ENCODE measurements around the gene PLIN4. TPM values are rescaled to one million over a fixed set of nuclear protein-coding genes. Genes with fewer than 3 reads are reported as not detected.
"Not testable (repeated sequence)": the region's sequence is repeated elsewhere in the genome, so short reads cannot be mapped to it uniquely, and the experiment has no call there.

Gene PLIN4, protein sequence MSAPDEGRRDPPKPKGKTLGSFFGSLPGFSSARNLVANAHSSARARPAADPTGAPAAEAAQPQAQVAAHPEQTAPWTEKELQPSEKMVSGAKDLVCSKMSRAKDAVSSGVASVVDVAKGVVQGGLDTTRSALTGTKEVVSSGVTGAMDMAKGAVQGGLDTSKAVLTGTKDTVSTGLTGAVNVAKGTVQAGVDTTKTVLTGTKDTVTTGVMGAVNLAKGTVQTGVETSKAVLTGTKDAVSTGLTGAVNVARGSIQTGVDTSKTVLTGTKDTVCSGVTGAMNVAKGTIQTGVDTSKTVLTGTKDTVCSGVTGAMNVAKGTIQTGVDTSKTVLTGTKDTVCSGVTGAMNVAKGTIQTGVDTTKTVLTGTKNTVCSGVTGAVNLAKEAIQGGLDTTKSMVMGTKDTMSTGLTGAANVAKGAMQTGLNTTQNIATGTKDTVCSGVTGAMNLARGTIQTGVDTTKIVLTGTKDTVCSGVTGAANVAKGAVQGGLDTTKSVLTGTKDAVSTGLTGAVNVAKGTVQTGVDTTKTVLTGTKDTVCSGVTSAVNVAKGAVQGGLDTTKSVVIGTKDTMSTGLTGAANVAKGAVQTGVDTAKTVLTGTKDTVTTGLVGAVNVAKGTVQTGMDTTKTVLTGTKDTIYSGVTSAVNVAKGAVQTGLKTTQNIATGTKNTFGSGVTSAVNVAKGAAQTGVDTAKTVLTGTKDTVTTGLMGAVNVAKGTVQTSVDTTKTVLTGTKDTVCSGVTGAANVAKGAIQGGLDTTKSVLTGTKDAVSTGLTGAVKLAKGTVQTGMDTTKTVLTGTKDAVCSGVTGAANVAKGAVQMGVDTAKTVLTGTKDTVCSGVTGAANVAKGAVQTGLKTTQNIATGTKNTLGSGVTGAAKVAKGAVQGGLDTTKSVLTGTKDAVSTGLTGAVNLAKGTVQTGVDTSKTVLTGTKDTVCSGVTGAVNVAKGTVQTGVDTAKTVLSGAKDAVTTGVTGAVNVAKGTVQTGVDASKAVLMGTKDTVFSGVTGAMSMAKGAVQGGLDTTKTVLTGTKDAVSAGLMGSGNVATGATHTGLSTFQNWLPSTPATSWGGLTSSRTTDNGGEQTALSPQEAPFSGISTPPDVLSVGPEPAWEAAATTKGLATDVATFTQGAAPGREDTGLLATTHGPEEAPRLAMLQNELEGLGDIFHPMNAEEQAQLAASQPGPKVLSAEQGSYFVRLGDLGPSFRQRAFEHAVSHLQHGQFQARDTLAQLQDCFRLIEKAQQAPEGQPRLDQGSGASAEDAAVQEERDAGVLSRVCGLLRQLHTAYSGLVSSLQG (N-terminal part only)
- total RNA-seq, result 10 to 100 TPM in 3 of 6 donors, 1 to 10 TPM in 3; 2.2 to 17.8 (median 9.2) TPM
- 100 to 1,000 TPM in 1 of 2 donors, 10 to 100 TPM in 1; 23.6 to 138 TPM for polyA plus RNA-seq

DNA sequence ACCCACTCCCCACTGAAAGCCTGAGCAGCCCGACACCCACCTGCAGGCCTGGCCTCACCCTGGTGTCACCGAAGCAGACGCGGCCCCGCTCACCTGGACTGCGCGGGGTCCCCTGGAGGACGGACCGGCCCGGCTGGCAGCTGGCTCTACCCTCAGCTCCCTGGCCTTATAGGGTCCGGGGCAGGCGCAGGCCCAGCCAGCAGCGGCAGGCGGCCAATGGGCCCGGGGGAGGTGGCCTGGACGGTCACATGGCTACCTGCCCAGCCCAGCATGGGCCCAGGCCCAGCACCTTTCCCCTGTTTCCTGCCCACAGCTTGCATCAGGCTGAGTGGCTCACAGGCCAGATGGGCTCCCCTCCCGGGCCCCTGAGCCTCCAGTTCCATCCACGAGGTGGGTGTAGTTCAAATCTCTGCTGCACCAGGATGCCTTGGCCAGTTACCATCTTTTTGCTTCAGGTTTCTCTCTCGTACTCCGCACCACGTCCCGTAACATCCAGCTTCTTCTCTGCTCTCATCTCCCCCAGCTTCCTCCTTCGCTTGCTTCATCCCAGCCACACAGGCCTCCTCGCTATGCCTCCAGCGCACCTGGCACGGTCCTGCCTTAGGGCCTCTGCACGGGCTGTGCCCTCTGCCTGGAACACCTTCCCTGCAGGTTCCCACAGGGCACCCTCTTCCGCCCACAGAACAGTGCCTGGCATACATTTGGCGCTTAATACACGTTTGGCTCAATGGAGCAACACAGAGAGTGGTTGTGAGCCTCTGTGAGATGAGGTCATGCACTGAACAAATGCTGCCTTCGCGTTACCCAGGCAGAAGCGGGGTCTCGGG lies at the start of gene PLIN4:
Gene PLIN4, minus strand, starts transcription at position 142 of the 827 bp plus-strand sequence. CDS start 214 bp downstream, outside the sequence.
- TF ChIP-seq, protein P1, sequence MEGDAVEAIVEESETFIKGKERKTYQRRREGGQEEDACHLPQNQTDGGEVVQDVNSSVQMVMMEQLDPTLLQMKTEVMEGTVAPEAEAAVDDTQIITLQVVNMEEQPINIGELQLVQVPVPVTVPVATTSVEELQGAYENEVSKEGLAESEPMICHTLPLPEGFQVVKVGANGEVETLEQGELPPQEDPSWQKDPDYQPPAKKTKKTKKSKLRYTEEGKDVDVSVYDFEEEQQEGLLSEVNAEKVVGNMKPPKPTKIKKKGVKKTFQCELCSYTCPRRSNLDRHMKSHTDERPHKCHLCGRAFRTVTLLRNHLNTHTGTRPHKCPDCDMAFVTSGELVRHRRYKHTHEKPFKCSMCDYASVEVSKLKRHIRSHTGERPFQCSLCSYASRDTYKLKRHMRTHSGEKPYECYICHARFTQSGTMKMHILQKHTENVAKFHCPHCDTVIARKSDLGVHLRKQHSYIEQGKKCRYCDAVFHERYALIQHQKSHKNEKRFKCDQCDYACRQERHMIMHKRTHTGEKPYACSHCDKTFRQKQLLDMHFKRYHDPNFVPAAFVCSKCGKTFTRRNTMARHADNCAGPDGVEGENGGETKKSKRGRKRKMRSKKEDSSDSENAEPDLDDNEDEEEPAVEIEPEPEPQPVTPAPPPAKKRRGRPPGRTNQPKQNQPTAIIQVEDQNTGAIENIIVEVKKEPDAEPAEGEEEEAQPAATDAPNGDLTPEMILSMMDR (IDR thresholded peaks at IDR 0.05), result no peak
- DNase-seq, result peak in 5 of 6 donors; percentile 64 to 86 (median 71)
- no peak within 1 kb of the TSS for H3K27ac ChIP-seq
- peak; percentile 64 to 91 (median 82) for ATAC-seq
- no peak within 1 kb of the TSS for H3K4me3 ChIP-seq
- H3K27me3 ChIP-seq, result no peaks in the 10 kb centered on the region
- H3K4me1 ChIP-seq, result no peaks in the 10 kb centered on the region
- no peaks in the 10 kb centered on the region for H3K36me3 ChIP-seq
- WGBS, 2 donors, result 72 to 77% methylated on average over 30 to 34 of the region's 34 CpGs
- no peaks in the 10 kb centered on the region for H3K9me3 ChIP-seq
- no peak for FAIRE-seq
- intact Hi-C loops (cut with DNase I), result no loop called here

DNA sequence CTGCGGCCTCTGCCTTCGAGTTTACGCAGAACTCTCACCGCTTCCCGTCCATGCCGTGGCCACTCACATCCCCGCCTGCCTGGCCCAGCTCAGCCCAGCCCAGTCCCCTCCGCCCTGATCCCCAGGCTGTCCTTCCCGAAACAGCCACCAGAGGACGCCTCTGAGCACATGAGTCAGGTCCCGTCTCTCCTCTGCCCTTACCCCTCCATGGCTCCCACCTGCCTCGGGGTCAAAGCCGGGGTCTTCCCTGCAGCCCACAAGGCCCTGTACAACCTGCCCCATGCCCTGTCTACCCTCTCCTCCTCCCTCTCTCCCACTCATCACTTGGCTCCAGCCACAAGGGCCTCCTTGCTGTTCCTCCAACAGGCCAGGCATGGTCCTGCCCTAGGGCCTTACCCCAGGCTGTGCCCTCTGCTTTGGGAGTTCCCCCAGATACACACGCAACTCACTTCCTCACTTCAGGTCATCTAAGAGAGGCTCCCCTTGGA lies 49.3 kb upstream of the PLIN4 start:
- DNase-seq, result peak in 4 of 6 donors; percentile 49 to 84 (median 68)
- no peak overlapping the region for H3K27ac ChIP-seq

DNA sequence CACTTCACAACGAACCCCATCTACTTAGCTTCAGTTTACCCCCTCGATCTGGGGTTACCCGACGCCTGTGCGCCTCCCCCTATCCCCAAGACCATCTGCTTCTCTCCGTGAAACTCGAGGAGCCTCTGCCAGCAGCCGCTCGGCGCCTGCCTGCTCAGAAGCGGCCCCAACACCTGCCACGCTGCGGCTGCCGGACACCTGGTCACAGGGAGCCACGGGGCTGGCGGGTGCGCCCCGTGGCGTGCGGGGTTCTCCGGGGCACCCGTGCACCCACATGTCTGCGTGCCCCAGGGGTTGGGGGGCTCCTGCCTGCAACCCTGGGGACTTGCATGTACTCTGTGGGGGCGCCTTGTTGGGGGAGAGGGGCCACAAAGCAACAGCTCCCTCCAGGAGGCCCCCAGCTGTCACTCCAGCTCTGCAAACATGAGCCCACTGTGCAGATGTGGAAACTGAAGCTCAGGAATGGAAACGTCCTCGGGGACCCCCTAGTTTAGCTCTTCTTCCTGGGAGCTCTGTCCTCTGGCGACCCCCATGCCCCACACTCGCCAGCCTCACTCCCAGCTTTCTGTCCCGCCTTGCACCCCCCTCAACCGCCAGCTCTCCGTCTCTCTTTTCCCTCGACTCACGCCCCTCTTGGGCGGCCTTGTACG lies 48.2 kb upstream of the PLIN4 start:
- no peak for FAIRE-seq
- no peak overlapping the region for H3K4me3 ChIP-seq
- H3K4me1 ChIP-seq, result no peaks in the 10 kb centered on the region
- H3K9me3 ChIP-seq, result no peaks in the 10 kb centered on the region
- 68 to 77% methylated on average over 34 to 35 of the region's 35 CpGs for WGBS, 2 donors
- DNase-seq, result peak in 1 of 6 donors; percentile 46
- intact Hi-C loops (cut with DNase I), result no loop called here
- ATAC-seq, result no peak
- H3K27ac ChIP-seq, result no peak overlapping the region
- H3K36me3 ChIP-seq, result no peaks in the 10 kb centered on the region
- no peaks in the 10 kb centered on the region for H3K27me3 ChIP-seq
- TF ChIP-seq, protein P1 (IDR thresholded peaks at IDR 0.05), result no peak

More for the DNA sequence above, 49.3 kb upstream of the PLIN4 start:
- ATAC-seq, result peak in 3 of 4 donors; percentile 68 to 74 (median 72)
- Histone ChIP-seq H3K36me3 (no peaks in the 10 kb centered on the region), H3K9me3 (no peaks in the 10 kb centered on the region), H3K27me3 (no peaks in the 10 kb centered on the region), H3K4me1 (no peaks in the 10 kb centered on the region), H3K4me3 (no peak overlapping the region)
- WGBS, 2 donors, result 49 to 64% methylated on average over 14 of the region's 14 CpGs
- TF ChIP-seq, protein P1 (IDR thresholded peaks at IDR 0.05), result peak; percentile 35 to 50 (median 46)
- intact Hi-C loops (cut with DNase I), result no loop called here
- FAIRE-seq, result no peak

DNA sequence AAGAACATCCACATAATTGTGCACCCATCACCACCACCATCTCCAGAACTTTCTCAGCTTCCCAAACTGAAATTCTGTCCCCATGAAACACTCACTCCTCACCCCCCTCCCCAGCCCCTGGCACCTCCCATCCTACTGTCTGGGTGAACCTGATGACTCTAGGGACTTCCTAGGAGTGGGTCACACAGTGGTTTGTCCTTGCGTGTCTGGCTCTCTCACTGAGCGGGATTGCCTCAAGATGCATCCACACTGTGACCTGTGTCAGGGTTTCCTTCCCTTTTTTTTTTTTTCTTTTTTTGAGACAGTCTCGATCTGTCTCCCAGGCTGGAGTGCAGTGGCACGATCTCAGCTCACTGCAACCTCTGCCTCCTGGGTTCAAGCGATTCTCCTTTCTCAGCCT lies 45.3 kb upstream of the PLIN4 start:
- H3K27ac ChIP-seq; DNase-seq; FAIRE-seq; H3K9me3 ChIP-seq; H3K36me3 ChIP-seq; H3K4me1 ChIP-seq; H3K4me3 ChIP-seq; intact Hi-C loops (cut with DNase I); H3K27me3 ChIP-seq: not testable (repeated sequence)
- WGBS, 2 donors, result 77 to 95% methylated on average over 4 to 5 of the region's 5 CpGs
- peak in 2 of 4 donors; percentile 38 to 55 for ATAC-seq

DNA sequence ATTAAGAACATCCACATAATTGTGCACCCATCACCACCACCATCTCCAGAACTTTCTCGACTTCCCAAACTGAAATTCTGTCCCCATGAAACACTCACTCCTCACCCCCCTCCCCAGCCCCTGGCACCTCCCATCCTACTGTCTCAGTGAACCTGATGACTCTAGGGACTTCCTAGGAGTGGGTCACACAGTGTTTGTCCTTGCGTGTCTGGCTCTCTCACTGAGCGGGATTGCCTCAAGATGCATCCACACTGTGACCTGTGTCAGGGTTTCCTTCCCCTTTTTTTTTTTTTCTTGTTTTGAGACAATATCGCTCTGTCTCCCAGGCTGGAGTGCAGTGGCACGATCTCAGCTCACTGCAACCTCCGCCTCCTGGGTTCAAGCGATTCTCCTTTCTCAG lies 43.8 kb upstream of the PLIN4 start:
- peak in 2 of 4 donors; percentile 33 to 42 for ATAC-seq
- H3K4me3 ChIP-seq; intact Hi-C loops (cut with DNase I); H3K27me3 ChIP-seq; FAIRE-seq; DNase-seq; H3K36me3 ChIP-seq; H3K9me3 ChIP-seq; H3K4me1 ChIP-seq; H3K27ac ChIP-seq: not testable (repeated sequence)
- 85 to 90% methylated on average over 6 to 7 of the region's 7 CpGs for WGBS, 2 donors
